SU-DHL-6 (cell line): ENCODE measurements around the gene FBXO8.

Experiments used
- CTCF ChIP-seq: fragments of 200-600 bp; sonication (generic); IDR thresholded peaks from one replicate; pipeline ENCODE4 v1.5.1; 2017; ENCODE audit warnings: antibody characterized with exemption, mild to moderate bottlenecking, low read length, moderate library complexity; ENCODE audit not compliant: insufficient read depth, poor library complexity, severe bottlenecking
- EZH2phosphoT487 ChIP-seq: fragments of 200-600 bp; sonication (generic), shearing (Covaris generic); conservative IDR thresholded peaks from 2 replicates; pipeline ENCODE4 v1.6.1; 2018; ENCODE audit warnings: mild to moderate bottlenecking, antibody characterized with exemption, low read length, moderate library complexity, mixed read lengths

GRCh38 chr4:174214101-174214878, 69.2 kb downstream of the FBXO8 start:
- TF ChIP-seq CTCF (no peak), EZH2phosphoT487 (no peak)
